Activated T-helper 2 cell treated with anti-CD3 and anti-CD28 coated beads, Interferon-gamma antibody, Interleukin-2, Interleukin-4, amounts not matched to agents 10 μg/mL and 5 μg/mL and 100 μg/mL, durations not matched to agents 14 hours and 24 hours and 36 hours (primary cell): ENCODE data around the gene C1orf159. TPM values are rescaled to one million over a fixed set of nuclear protein-coding genes. Genes with fewer than 3 reads are reported as not detected.

Experiments used
- DNase-seq: peaks from one replicate; pipeline ENCODE4 v3.0.0; 2021; ENCODE audit warnings: low spot score
- H3K27ac Mint-ChIP-seq: one replicate; pipeline ENCODE4 v1.8.0; 2021; ENCODE audit warnings: mixed read lengths
- H3K27me3 Mint-ChIP-seq: one replicate; pipeline ENCODE4 v1.8.0; 2021; ENCODE audit warnings: low read depth, mixed read lengths
- H3K36me3 Mint-ChIP-seq: one replicate; pipeline ENCODE4 v1.8.0; 2021; ENCODE audit warnings: low read depth, mixed read lengths
- H3K4me1 Mint-ChIP-seq: one replicate; pipeline ENCODE4 v1.8.0; 2021; ENCODE audit warnings: low read depth, mixed read lengths
- H3K4me3 Mint-ChIP-seq: one replicate; pipeline ENCODE4 v1.8.0; 2021; ENCODE audit warnings: low read depth, mild to moderate bottlenecking, moderate library complexity, mixed read lengths
- H3K9me3 Mint-ChIP-seq: one replicate; pipeline ENCODE4 v1.8.0; 2021; ENCODE audit warnings: mixed read lengths
- intact Hi-C: fragments of 100-400 bp; cut with micrococcal nuclease; formaldehyde crosslinking; loops from one replicate; pipeline ENCODE4 v1.15.1; 2023
- total RNA-seq: library from RNA; stranded (reverse); gene quantifications from 2 replicates; pipeline ENCODE4 v1.2.3, GENCODE V29; 2022

C1orf159 gene
- total RNA-seq, 1 donor from 2014 or later = 22.1 TPM

DNA sequence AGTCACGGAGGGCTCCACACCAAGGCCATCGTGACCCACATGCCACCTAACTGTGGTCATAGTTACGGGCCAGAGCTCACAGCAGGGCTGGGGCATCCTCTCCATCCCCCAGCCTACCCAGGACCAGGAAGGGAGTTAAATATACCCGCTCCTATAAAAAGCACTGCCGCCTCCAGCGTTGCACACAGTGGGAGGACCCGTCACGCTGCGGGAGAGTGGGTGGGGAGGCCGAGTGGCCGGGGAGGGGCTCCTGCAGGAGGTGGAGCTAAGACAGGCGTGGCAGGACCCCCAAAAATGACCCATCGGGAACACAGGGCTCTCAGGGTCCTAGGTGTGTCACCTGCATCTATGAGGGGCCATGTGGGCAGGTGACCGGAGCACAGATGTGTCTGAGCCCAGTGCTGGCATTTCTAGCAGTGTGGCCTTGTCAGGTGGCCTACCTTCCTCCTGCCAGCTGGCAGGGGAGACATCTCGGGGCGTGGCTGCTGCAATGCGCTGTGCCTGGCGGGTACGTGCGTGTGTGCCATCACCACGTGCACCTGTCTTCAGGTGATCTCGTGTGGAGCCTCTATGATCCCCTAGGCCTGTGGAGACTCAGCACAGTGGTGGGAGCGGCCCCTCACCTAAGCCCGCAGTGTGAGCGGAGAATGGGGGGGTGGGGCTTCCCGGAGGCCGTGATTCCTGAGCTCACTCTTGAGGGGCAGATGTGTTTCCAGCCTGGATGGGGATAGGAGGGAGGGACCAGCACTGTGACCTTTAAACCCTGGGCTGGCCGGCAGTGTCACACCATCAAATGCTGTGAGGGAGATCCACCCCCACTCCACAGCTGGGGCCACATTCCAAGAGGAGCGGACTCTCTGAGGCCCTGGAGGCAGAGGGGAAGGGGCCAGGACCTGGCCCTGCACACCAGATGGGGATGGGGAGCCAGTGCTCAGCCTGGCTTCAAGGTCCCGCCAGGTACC is 78.2 kb downstream of the C1orf159 start:
- Mint-ChIP-seq H3K4me3 (no peak overlapping the region), H3K36me3 (no peaks in the 10 kb centered on the region), H3K27me3 (peaks cover 27% of the 10 kb centered on the region), H3K9me3 (no peaks in the 10 kb centered on the region), H3K27ac (no peak overlapping the region), H3K4me1 (peaks cover 11% of the 10 kb centered on the region)
- intact Hi-C loops = no loop called here
- no peak for DNase-seq

GRCh38 chr1:1035291-1035943 is 80.5 kb downstream of the C1orf159 start:
- intact Hi-C loops = no loop called here
- DNase-seq = no peak
- Mint-ChIP-seq H3K9me3 (no peaks in the 10 kb centered on the region), H3K4me1 (peaks cover 16% of the 10 kb centered on the region), H3K36me3 (no peaks in the 10 kb centered on the region), H3K4me3 (no peak overlapping the region), H3K27me3 (peaks cover 34% of the 10 kb centered on the region), H3K27ac (no peak overlapping the region)

DNA sequence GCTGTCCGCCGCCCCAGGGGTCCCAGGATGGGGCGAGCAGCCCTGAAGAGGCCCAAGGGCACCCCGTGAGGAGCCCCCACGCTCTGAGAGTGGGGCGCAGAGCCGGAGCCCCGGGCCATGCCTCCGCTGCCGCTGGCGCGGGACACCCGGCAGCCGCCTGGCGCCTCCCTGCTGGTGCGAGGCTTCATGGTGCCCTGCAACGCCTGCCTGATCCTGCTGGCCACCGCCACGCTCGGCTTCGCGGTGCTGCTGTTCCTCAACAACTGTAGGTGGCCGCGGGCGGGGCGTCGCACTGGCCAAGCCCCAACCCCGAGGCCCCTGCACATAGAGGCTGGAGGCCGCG is 81.5 kb downstream of the C1orf159 start:
- Mint-ChIP-seq H3K4me1 (peaks cover 12% of the 10 kb centered on the region), H3K9me3 (no peaks in the 10 kb centered on the region), H3K4me3 (peak overlapping the region; percentile 54), H3K27me3 (peaks cover 29% of the 10 kb centered on the region), H3K36me3 (no peaks in the 10 kb centered on the region), H3K27ac (no peak overlapping the region)
- no peak for DNase-seq
- intact Hi-C loops = loop anchor here (5.0 kb wide), 1 partner anchor 258 kb away; no protein-coding TSS in a partner anchor

- H3K4me3 Mint-ChIP-seq = peak overlapping the region; percentile 54
- intact Hi-C loops = loop anchor here (1.0 to 5.0 kb wide), 3 partner anchors 25 to 258 kb away; no protein-coding TSS in a partner anchor
- H3K4me1 Mint-ChIP-seq = peaks cover 10% of the 10 kb centered on the region
- H3K27ac Mint-ChIP-seq = no peak overlapping the region
- DNase-seq = no peak
- H3K36me3 Mint-ChIP-seq = no peaks in the 10 kb centered on the region
- H3K27me3 Mint-ChIP-seq = peaks cover 25% of the 10 kb centered on the region
- no peaks in the 10 kb centered on the region for H3K9me3 Mint-ChIP-seq
Measured at GRCh38 chr1:1033731-1034438, 82.0 kb downstream of the C1orf159 start.

DNA sequence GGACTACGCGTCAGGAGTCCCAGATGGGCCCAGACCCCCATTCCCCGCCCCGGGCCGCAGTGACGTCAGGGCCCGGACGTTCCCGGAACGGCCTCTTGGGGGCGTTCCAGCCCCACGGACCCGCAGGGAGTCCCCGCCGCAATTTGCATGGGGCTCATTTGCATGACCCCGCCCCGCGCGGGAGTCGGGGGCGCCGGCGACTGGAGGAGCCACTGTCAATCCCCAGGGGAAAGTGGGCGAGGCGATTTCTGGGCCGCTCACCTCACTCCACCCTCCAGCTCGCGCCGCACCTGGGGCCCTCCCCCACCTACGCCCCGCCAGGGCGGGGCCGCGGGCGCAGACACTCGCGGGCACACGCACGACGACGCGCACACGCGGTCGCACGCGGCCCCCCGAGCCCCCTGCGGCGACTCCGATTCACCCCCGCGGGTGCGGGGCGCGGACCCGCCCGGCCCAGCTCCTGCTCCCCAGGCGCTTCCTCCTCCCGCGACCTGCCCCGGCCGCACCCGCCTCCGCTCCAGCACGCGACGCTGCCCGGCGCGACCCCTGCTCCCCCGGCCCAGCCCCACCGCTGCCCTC is 82.8 kb downstream of the C1orf159 start:
- Mint-ChIP-seq H3K27me3 (peaks cover 18% of the 10 kb centered on the region), H3K4me1 (peaks cover 4% of the 10 kb centered on the region), H3K27ac (no peak overlapping the region), H3K4me3 (peak overlapping the region; percentile 39), H3K36me3 (no peaks in the 10 kb centered on the region), H3K9me3 (no peaks in the 10 kb centered on the region)
- intact Hi-C loops = loop anchor here (1.0 to 5.0 kb wide), 3 partner anchors 26 to 259 kb away; no protein-coding TSS in a partner anchor
- DNase-seq = peak; percentile 78

DNA sequence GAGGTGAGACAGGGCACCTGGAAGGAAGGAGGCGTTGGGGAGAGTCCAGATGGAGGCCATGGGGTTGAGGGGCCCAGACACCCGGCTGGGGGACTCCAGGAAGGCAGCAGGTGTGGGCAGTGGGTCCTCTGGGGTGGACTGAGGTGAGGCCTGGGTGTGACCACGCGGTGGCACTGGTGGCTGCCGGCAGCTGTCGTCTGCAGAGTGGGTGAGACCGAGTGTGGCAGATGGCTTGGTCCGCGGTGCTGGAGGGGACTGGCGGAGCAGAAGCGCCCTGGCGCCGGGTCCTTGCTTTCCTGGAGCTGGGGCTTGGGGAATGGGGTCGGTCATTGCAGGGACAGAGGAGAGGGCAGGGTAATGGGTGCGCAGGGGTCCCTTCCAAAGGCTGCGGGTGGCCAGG is 83.5 kb downstream of the C1orf159 start:
- intact Hi-C loops = loop anchor here (2.0 to 5.0 kb wide), 2 partner anchors 26 to 260 kb away; no protein-coding TSS in a partner anchor
- peaks cover 4% of the 10 kb centered on the region for H3K4me1 Mint-ChIP-seq
- H3K27me3 Mint-ChIP-seq = peaks cover 18% of the 10 kb centered on the region
- peak overlapping the region; percentile 20 for H3K4me3 Mint-ChIP-seq
- no peak overlapping the region for H3K27ac Mint-ChIP-seq
- no peak for DNase-seq
- no peaks in the 10 kb centered on the region for H3K9me3 Mint-ChIP-seq
- H3K36me3 Mint-ChIP-seq = no peaks in the 10 kb centered on the region

Other genes starting within 250 kb of the C1orf159 start
- gene SAMD11, start 192.2 kb downstream of the C1orf159 start, total RNA-seq = not detected in 2 replicates
- 150 and 154 TPM in 2 replicates for gene NOC2L, start 156.8 kb downstream of the C1orf159 start, total RNA-seq
- gene KLHL17, start 155.5 kb downstream of the C1orf159 start, total RNA-seq = 36.8 and 41.6 TPM in 2 replicates
- gene PLEKHN1, start 149.6 kb downstream of the C1orf159 start, total RNA-seq = 3.7 and 4.0 TPM in 2 replicates
- gene PERM1, start 134.0 kb downstream of the C1orf159 start, total RNA-seq = not detected in 2 replicates
- 2.0 and 3.1 TPM in 2 replicates for gene HES4, start 116.0 kb downstream of the C1orf159 start, total RNA-seq
- 31.9 and 33.8 TPM in 2 replicates for gene ISG15, start 102.6 kb downstream of the C1orf159 start, total RNA-seq
- gene AGRN, start 96.0 kb downstream of the C1orf159 start, total RNA-seq = 27.6 and 29.2 TPM in 2 replicates
- gene RNF223, start 41.8 kb downstream of the C1orf159 start, total RNA-seq = not detected in 2 replicates
- not detected in 2 replicates for gene TTLL10, start 57.8 kb upstream of the C1orf159 start, total RNA-seq
- gene TNFRSF18, start 90.5 kb upstream of the C1orf159 start, total RNA-seq = 219 and 231 TPM in 2 replicates
- 441 and 458 TPM in 2 replicates for gene TNFRSF4, start 98.1 kb upstream of the C1orf159 start, total RNA-seq
- gene SDF4, start 115.9 kb upstream of the C1orf159 start, total RNA-seq = 161 and 164 TPM in 2 replicates
- gene B3GALT6, start 116.1 kb upstream of the C1orf159 start, total RNA-seq = 34.6 and 35.8 TPM in 2 replicates
- gene C1QTNF12, start 130.6 kb upstream of the C1orf159 start, total RNA-seq = 3.5 and 3.7 TPM in 2 replicates
- 79.3 and 81.0 TPM in 2 replicates for gene UBE2J2, start 157.8 kb upstream of the C1orf159 start, total RNA-seq
- 3.5 and 4.1 TPM in 2 replicates for gene SCNN1D, start 164.3 kb upstream of the C1orf159 start, total RNA-seq
- 43.4 and 50.1 TPM in 2 replicates for gene ACAP3, start 191.8 kb upstream of the C1orf159 start, total RNA-seq
- 31.6 and 31.8 TPM in 2 replicates for gene PUSL1, start 192.5 kb upstream of the C1orf159 start, total RNA-seq
- 127 and 138 TPM in 2 replicates for gene INTS11, start 208.6 kb upstream of the C1orf159 start, total RNA-seq
- 12.1 and 13.1 TPM in 2 replicates for gene CPTP, start 208.7 kb upstream of the C1orf159 start, total RNA-seq
- 0.32 and 0.44 TPM in 2 replicates for gene TAS1R3, start 215.2 kb upstream of the C1orf159 start, total RNA-seq
- gene DVL1, start 233.3 kb upstream of the C1orf159 start, total RNA-seq = 53.8 and 60.7 TPM in 2 replicates
- 0.21 TPM in 1 of 2 replicates, not detected in the other for gene MXRA8, start 242.5 kb upstream of the C1orf159 start, total RNA-seq